ENCODE data around the gene OSBP2.

DNA sequence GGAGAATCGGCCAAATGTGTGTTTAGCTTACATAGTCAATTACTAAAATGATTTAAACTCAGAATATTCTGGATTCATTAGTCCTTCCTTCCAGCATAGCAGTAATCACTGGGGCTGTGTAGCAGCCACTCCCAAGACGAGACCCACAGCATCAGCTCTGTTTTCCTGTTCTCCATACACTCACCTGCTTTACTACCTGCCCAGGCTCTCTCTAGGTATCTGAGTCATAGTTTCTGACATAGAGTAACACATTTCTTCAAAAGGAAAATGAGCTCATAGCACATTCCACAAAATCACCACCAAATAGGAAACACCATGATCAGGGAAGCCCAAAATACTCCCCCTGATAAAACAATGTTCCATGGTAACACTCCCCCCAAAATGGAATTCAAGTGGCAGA, 251.0 kb downstream of the OSBP2 start:
- TF ChIP-seq, protein P1, sequence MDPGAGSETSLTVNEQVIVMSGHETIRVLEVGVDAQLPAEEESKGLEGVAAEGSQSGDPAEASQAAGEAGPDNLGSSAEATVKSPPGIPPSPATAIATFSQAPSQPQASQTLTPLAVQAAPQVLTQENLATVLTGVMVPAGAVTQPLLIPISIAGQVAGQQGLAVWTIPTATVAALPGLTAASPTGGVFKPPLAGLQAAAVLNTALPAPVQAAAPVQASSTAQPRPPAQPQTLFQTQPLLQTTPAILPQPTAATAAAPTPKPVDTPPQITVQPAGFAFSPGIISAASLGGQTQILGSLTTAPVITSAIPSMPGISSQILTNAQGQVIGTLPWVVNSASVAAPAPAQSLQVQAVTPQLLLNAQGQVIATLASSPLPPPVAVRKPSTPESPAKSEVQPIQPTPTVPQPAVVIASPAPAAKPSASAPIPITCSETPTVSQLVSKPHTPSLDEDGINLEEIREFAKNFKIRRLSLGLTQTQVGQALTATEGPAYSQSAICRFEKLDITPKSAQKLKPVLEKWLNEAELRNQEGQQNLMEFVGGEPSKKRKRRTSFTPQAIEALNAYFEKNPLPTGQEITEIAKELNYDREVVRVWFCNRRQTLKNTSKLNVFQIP (CRISPR knock-in tag; IDR thresholded peaks at IDR 0.05; ENCODE audit: borderline replicate concordance, low read depth), result no peak
- TF ChIP-seq, protein P2, sequence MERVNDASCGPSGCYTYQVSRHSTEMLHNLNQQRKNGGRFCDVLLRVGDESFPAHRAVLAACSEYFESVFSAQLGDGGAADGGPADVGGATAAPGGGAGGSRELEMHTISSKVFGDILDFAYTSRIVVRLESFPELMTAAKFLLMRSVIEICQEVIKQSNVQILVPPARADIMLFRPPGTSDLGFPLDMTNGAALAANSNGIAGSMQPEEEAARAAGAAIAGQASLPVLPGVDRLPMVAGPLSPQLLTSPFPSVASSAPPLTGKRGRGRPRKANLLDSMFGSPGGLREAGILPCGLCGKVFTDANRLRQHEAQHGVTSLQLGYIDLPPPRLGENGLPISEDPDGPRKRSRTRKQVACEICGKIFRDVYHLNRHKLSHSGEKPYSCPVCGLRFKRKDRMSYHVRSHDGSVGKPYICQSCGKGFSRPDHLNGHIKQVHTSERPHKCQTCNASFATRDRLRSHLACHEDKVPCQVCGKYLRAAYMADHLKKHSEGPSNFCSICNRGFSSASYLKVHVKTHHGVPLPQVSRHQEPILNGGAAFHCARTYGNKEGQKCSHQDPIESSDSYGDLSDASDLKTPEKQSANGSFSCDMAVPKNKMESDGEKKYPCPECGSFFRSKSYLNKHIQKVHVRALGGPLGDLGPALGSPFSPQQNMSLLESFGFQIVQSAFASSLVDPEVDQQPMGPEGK (CRISPR knock-in tag; IDR thresholded peaks at IDR 0.05; ENCODE audit: borderline replicate concordance), result no peak
- TF ChIP-seq BACH2 (CRISPR knock-in tag; IDR thresholded peaks at IDR 0.05; ENCODE audit: borderline replicate concordance) (no peak), ZFP3 (CRISPR knock-in tag; IDR thresholded peaks at IDR 0.05) (no peak), ISL1 (CRISPR knock-in tag; IDR thresholded peaks at IDR 0.05) (no peak), ZNF70 (CRISPR knock-in tag; IDR thresholded peaks at IDR 0.05) (no peak), ZFP30 (CRISPR knock-in tag; IDR thresholded peaks at IDR 0.05) (no peak)

Measured in SK-N-SH treated with all-trans-retinoic acid at 6 μM for 48 hours (cell line).